Measurements from ENCODE around the gene PXK. TPM values are rescaled to one million over a fixed set of nuclear protein-coding genes. Genes with fewer than 3 reads are reported as not detected.

The PXK gene
- total RNA-seq, 1 donor from 2014 or later, result 14.3 TPM

DNA sequence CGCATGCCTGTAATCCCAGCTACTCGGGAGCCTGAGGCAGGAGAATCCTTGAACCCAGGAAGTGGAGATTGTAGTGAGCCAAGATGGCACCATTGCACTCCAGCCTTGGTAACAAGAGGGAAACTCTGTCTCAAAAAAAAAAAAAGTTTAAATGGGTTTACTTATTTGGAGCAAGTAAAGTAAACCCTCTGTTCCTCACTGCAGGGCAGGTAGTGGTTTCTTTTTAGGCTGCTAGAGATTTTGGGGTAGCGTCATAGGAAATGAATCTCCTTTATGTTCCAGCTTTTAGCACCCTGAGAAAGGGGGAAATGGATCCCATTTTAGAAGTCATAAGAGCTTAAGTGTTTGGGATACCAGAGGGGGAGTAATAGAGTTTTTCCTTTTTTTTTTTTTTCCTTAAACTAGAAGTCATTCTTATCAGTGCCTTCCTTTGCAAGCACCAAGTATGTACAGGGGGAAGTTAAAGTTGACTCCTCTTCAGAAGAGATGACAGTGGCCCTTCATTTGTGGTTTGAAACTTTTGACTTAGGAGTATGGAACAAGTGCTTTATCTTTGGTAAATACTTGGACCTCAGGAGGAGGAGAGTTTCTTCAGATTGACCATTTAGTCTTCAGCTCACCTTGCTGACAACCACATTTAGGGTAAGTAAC lies 8.0 kb downstream of the PXK start:
- no peaks in the 10 kb centered on the region for H3F3A ChIP-seq (ENCODE audit: low read depth)
- Mint-ChIP-seq H3K4me1 (no peaks in the 10 kb centered on the region), H3K4me3 (no peak overlapping the region), H3K27ac (no peak overlapping the region), H3K36me3 (no peaks in the 10 kb centered on the region), H3K9me3 (no peaks in the 10 kb centered on the region), H3K27me3 (ENCODE audit: insufficient read depth, low read depth) (no peaks in the 10 kb centered on the region)
- no peaks in the 10 kb centered on the region for H4K20me1 ChIP-seq (ENCODE audit: low read depth)
- H3K27me3 ChIP-seq, result no peaks in the 10 kb centered on the region
- TF ChIP-seq EZH2phosphoT487 (IDR thresholded peaks at IDR 0.05) (no peak), EZH2 (IDR thresholded peaks at IDR 0.05) (no peak)
- TF ChIP-seq, protein P1, sequence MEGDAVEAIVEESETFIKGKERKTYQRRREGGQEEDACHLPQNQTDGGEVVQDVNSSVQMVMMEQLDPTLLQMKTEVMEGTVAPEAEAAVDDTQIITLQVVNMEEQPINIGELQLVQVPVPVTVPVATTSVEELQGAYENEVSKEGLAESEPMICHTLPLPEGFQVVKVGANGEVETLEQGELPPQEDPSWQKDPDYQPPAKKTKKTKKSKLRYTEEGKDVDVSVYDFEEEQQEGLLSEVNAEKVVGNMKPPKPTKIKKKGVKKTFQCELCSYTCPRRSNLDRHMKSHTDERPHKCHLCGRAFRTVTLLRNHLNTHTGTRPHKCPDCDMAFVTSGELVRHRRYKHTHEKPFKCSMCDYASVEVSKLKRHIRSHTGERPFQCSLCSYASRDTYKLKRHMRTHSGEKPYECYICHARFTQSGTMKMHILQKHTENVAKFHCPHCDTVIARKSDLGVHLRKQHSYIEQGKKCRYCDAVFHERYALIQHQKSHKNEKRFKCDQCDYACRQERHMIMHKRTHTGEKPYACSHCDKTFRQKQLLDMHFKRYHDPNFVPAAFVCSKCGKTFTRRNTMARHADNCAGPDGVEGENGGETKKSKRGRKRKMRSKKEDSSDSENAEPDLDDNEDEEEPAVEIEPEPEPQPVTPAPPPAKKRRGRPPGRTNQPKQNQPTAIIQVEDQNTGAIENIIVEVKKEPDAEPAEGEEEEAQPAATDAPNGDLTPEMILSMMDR (IDR thresholded peaks at IDR 0.05), result no peak
- H3K79me2 ChIP-seq (ENCODE audit: low read depth), result no peaks in the 10 kb centered on the region
- no peaks in the 10 kb centered on the region for H3K36me3 ChIP-seq
- H3K4me3 ChIP-seq, result no peak overlapping the region
- H3K27ac ChIP-seq, result no peak overlapping the region
- H3K4me1 ChIP-seq, result no peaks in the 10 kb centered on the region
- H3K9me3 ChIP-seq (ENCODE audit: low read depth), result no peaks in the 10 kb centered on the region
- no peak for DNase-seq (ENCODE audit: low spot score)
- no peak overlapping the region for H3K9ac ChIP-seq
- H3K4me2 ChIP-seq, result no peak overlapping the region
- H2AFZ ChIP-seq (replicated peaks), result no peak overlapping the region

DNA sequence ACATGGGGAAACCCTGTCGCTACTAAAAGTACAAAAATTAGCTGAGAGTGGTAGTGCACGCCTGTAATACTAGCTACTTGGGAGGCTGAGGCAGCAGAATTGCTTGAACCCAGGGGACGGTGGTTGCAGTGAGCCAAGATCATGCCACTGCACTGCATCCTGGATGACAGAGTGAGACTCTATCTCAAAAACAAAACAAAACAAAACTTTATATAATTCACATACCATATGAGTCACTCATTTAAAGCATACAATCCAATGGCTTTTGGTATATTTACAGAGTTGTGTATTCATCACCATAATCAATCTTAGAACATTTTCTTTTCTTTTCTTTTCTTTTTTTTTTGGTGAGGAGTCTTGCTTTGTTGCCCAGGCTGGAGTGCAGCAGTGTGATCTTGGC lies 8.7 kb downstream of the PXK start:
- Histone ChIP-seq H3F3A (ENCODE audit: low read depth) (no peaks in the 10 kb centered on the region), H3K27ac (no peak overlapping the region), H3K4me3 (no peak overlapping the region), H2AFZ (replicated peaks) (no peak overlapping the region), H3K27me3 (no peaks in the 10 kb centered on the region), H3K79me2 (ENCODE audit: low read depth) (no peaks in the 10 kb centered on the region), H3K9me3 (ENCODE audit: low read depth) (no peaks in the 10 kb centered on the region), H4K20me1 (ENCODE audit: low read depth) (no peaks in the 10 kb centered on the region), H3K4me2 (no peak overlapping the region), H3K36me3 (no peaks in the 10 kb centered on the region), H3K9ac (no peak overlapping the region), H3K4me1 (no peaks in the 10 kb centered on the region)
- TF ChIP-seq EZH2 (IDR thresholded peaks at IDR 0.05) (no peak), EZH2phosphoT487 (IDR thresholded peaks at IDR 0.05) (no peak)
- TF ChIP-seq, protein P1 (IDR thresholded peaks at IDR 0.05), result no peak
- H3K27ac Mint-ChIP-seq, result no peak overlapping the region
- H3K27me3 Mint-ChIP-seq (ENCODE audit: insufficient read depth, low read depth), result no peaks in the 10 kb centered on the region
- H3K9me3 Mint-ChIP-seq, result no peaks in the 10 kb centered on the region
- H3K4me3 Mint-ChIP-seq, result no peak overlapping the region
- H3K4me1 Mint-ChIP-seq, result no peaks in the 10 kb centered on the region
- no peaks in the 10 kb centered on the region for H3K36me3 Mint-ChIP-seq
- no peak for DNase-seq (ENCODE audit: low spot score)

DNA sequence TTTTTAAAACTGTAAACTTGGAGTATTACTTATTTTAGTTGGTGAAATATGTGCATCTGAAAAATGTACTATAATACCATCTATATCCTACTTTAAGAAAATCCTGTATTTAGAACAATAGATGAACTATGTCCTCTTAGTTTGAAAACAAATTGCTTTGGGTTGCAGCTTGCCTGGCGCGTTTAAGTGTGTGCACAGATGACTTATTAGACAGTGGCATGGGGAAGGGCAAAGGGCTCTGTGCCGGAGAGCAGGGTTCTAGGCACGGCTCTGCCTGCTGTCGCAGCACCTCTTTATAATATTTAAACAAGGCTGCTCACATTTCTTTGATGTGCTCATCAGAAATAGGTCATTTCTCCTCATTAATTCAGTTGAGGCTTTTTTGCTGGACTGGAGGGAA lies 10.0 kb downstream of the PXK start:
- no peaks in the 10 kb centered on the region for H3F3A ChIP-seq (ENCODE audit: low read depth)
- H3K4me3 ChIP-seq, result no peak overlapping the region
- H3K27me3 ChIP-seq, result no peaks in the 10 kb centered on the region
- TF ChIP-seq EZH2 (IDR thresholded peaks at IDR 0.05) (no peak), EZH2phosphoT487 (IDR thresholded peaks at IDR 0.05) (no peak)
- TF ChIP-seq, protein P1 (IDR thresholded peaks at IDR 0.05), result no peak
- H3K4me3 Mint-ChIP-seq, result no peak overlapping the region
- H3K9me3 ChIP-seq (ENCODE audit: low read depth), result no peaks in the 10 kb centered on the region
- no peak overlapping the region for H3K9ac ChIP-seq
- H3K9me3 Mint-ChIP-seq, result no peaks in the 10 kb centered on the region
- no peaks in the 10 kb centered on the region for H3K4me1 Mint-ChIP-seq
- H3K4me1 ChIP-seq, result no peaks in the 10 kb centered on the region
- no peaks in the 10 kb centered on the region for H3K27me3 Mint-ChIP-seq (ENCODE audit: insufficient read depth, low read depth)
- H3K27ac Mint-ChIP-seq, result no peak overlapping the region
- no peak overlapping the region for H2AFZ ChIP-seq (replicated peaks)
- H3K4me2 ChIP-seq, result no peak overlapping the region
- DNase-seq (ENCODE audit: low spot score), result no peak
- no peaks in the 10 kb centered on the region for H4K20me1 ChIP-seq (ENCODE audit: low read depth)
- no peak overlapping the region for H3K27ac ChIP-seq
- no peaks in the 10 kb centered on the region for H3K36me3 Mint-ChIP-seq
- no peaks in the 10 kb centered on the region for H3K79me2 ChIP-seq (ENCODE audit: low read depth)
- H3K36me3 ChIP-seq, result no peaks in the 10 kb centered on the region
